Coronary artery (tissue), 2 donors: ENCODE data around the gene GRWD1.

Source experiments
- DNase-seq: peaks from one replicate; pipeline ENCODE4 v3.0.0-alpha.2; 2017; ENCODE audit warnings: low spot score
- H3K27ac ChIP-seq, 2 donors: fragments of 200-600 bp; sonication (generic); one replicate each; pipeline ENCODE4 v1.5.1; 2016 to 2019
- H3K4me3 ChIP-seq: fragments of 200-600 bp; sonication (generic); 2 replicates; pipeline ENCODE4 v1.5.1; 2016; ENCODE audit warnings: mild to moderate bottlenecking, moderate library complexity
- TF ChIP-seq, protein P1 (sequence below): fragments of 200-600 bp; sonication (generic); IDR thresholded peaks from one replicate; pipeline ENCODE4 v1.5.1; 2019; ENCODE audit warnings: antibody characterized with exemption

Gene GRWD1

GRCh38 chr19:48424694-48425219 lies 21.0 kb upstream of the GRWD1 start:
- TF ChIP-seq, protein P1, sequence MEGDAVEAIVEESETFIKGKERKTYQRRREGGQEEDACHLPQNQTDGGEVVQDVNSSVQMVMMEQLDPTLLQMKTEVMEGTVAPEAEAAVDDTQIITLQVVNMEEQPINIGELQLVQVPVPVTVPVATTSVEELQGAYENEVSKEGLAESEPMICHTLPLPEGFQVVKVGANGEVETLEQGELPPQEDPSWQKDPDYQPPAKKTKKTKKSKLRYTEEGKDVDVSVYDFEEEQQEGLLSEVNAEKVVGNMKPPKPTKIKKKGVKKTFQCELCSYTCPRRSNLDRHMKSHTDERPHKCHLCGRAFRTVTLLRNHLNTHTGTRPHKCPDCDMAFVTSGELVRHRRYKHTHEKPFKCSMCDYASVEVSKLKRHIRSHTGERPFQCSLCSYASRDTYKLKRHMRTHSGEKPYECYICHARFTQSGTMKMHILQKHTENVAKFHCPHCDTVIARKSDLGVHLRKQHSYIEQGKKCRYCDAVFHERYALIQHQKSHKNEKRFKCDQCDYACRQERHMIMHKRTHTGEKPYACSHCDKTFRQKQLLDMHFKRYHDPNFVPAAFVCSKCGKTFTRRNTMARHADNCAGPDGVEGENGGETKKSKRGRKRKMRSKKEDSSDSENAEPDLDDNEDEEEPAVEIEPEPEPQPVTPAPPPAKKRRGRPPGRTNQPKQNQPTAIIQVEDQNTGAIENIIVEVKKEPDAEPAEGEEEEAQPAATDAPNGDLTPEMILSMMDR, result no peak
- H3K27ac ChIP-seq, result no peak overlapping the region
- H3K4me3 ChIP-seq, result no peak overlapping the region
- no peak for DNase-seq

GRCh38 chr19:48428670-48429069 lies 17.1 kb upstream of the GRWD1 start:
- Histone ChIP-seq H3K4me3 (no peak overlapping the region), H3K27ac (no peak overlapping the region)
- DNase-seq, result no peak
- TF ChIP-seq, protein P1, result no peak

GRCh38 chr19:48433337-48433736 lies 12.4 kb upstream of the GRWD1 start:
- no peak overlapping the region for H3K27ac ChIP-seq
- TF ChIP-seq, protein P1, result no peak
- no peak for DNase-seq
- no peak overlapping the region for H3K4me3 ChIP-seq

GRCh38 chr19:48436586-48436985 lies 9.2 kb upstream of the GRWD1 start:
- TF ChIP-seq, protein P1, result no peak
- no peak overlapping the region for H3K27ac ChIP-seq
- DNase-seq, result no peak
- no peak overlapping the region for H3K4me3 ChIP-seq

DNA sequence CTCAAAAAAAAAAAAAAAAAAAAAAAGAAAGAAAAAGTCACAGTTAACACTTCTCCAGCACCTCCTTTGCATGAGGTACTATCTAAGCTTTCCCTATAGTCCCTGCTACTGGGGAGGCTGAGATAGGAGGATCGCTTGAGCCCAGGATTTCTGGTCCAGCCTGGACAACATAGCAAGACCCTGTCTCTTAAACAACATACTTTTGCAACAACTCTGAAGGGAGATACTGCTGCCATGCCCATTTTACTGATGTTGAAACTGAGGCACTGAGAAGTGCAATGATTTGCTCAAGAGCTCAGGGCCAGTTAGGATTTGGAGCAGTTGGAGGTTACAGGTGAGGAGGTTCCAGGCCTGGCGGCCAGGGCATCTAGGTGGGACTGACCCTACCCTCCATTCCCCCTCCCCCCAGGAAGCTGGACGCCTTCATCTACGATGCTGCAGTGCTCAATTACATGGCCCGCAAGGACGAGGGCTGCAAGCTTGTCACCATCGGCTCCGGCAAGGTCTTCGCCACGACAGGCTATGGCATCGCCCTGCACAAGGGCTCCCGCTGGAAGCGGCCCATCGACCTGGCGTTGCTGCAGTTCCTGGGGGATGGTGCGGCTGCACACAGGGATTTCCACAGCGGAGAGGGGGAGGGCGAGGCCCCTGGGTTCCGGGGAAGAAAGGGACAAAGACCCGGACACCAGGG lies 4.3 kb upstream of the GRWD1 start:
- TF ChIP-seq, protein P1, result no peak
- no peak for DNase-seq
- Histone ChIP-seq H3K27ac (no peak overlapping the region), H3K4me3 (no peak overlapping the region)

DNA sequence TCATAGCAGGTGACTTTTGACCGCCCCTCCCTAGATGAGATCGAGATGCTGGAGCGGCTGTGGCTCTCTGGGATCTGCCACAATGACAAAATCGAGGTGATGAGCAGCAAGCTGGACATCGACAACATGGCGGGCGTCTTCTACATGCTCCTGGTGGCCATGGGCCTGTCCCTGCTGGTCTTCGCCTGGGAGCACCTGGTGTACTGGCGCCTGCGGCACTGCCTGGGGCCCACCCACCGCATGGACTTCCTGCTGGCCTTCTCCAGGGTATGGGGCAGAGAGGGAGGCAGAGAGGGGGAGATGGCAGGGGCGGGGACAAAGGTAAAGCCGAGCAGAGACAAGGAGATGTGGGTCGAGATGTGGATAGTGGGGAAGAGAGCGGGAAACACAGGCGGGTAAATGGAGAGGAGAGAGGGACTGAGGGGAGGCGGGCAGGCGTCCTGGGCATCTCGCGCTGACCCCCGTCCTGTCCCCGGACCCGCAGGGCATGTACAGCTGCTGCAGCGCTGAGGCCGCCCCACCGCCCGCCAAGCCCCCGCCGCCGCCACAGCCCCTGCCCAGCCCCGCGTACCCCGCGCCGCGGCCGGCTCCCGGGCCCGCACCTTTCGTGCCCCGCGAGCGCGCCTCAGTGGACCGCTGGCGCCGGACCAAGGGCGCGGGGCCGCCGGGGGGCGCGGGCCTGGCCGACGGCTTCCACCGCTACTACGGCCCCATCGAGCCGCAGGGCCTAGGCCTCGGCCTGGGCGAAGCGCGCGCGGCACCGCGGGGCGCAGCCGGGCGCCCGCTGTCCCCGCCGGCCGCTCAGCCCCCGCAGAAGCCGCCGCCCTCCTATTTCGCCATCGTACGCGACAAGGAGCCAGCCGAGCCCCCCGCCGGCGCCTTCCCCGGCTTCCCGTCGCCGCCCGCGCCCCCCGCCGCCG lies 3.4 kb upstream of the GRWD1 start:
- Histone ChIP-seq H3K27ac (no peak overlapping the region), H3K4me3 (peak overlapping the region; percentile 91)
- TF ChIP-seq, protein P1, result no peak
- DNase-seq, result no peak
